Measurements from ENCODE around the gene VDR.

DNA sequence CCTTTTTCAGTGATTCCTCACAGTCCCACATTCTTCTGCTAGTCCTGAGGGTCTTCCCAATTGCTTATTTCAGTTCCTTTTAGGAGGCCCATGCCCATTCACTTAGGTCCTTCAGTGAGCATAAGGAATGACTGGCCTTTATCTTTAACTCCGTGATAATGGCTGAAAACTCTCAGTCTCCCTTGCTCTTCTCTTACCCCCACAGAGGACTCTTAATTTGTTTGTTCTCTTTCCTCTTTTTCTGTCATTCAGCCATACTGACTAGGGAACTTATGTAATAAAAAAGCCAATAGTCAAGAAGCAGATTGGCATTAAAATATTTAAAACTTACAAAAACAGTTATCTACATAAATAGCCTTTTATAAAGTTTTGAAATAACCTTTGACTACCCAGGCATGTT, 17.1 kb upstream of the VDR start:
- TF ChIP-seq, protein P1, sequence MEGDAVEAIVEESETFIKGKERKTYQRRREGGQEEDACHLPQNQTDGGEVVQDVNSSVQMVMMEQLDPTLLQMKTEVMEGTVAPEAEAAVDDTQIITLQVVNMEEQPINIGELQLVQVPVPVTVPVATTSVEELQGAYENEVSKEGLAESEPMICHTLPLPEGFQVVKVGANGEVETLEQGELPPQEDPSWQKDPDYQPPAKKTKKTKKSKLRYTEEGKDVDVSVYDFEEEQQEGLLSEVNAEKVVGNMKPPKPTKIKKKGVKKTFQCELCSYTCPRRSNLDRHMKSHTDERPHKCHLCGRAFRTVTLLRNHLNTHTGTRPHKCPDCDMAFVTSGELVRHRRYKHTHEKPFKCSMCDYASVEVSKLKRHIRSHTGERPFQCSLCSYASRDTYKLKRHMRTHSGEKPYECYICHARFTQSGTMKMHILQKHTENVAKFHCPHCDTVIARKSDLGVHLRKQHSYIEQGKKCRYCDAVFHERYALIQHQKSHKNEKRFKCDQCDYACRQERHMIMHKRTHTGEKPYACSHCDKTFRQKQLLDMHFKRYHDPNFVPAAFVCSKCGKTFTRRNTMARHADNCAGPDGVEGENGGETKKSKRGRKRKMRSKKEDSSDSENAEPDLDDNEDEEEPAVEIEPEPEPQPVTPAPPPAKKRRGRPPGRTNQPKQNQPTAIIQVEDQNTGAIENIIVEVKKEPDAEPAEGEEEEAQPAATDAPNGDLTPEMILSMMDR (conservative IDR thresholded peaks at IDR 0.05; ENCODE audit: low read length), result no peak
- no peak for TF ChIP-seq EZH2phosphoT487 (IDR thresholded peaks at IDR 0.05; ENCODE audit: borderline replicate concordance)

All from Loucy (cell line).